ENCODE measurements around the gene SYNGAP1.

The SYNGAP1 gene

GRCh38 chr6:33443025-33443424 is 23.2 kb downstream of the SYNGAP1 start:
- TF ChIP-seq EZH2phosphoT487 (IDR thresholded peaks at IDR 0.05; ENCODE audit: low read depth) = no peak
- TF ChIP-seq CTCF (IDR thresholded peaks at IDR 0.05; ENCODE audit: low read depth, low read length) = no peak
- H3K9me3 ChIP-seq (ENCODE audit: insufficient read depth, low read length) = no peaks in the 10 kb centered on the region
- H3K4me3 ChIP-seq (ENCODE audit: low read length) = no peak overlapping the region
- no peaks in the 10 kb centered on the region for H4K20me1 ChIP-seq (ENCODE audit: insufficient read depth, low read length)
- no peak overlapping the region for H3K9ac ChIP-seq (ENCODE audit: low read length)
- H3K79me2 ChIP-seq (ENCODE audit: low read length) = no peaks in the 10 kb centered on the region
- H3K4me1 ChIP-seq (ENCODE audit: low read length) = no peaks in the 10 kb centered on the region
- no peak overlapping the region for H3K4me2 ChIP-seq (ENCODE audit: low read length)
- H3K36me3 ChIP-seq (replicated peaks; ENCODE audit: low read depth, low read length) = no peaks in the 10 kb centered on the region
- H2AFZ ChIP-seq (ENCODE audit: low read depth, low read length) = no peak overlapping the region
- no peaks in the 10 kb centered on the region for H3K27me3 ChIP-seq (ENCODE audit: low read depth, low read length)
- no peak overlapping the region for H3K27ac ChIP-seq (ENCODE audit: low read length)

- H3K4me1 ChIP-seq (ENCODE audit: low read length) = no peaks in the 10 kb centered on the region
- H3K9me3 ChIP-seq (ENCODE audit: insufficient read depth, low read length) = no peaks in the 10 kb centered on the region
- H3K4me3 ChIP-seq (ENCODE audit: low read length) = no peak overlapping the region
- no peaks in the 10 kb centered on the region for H3K79me2 ChIP-seq (ENCODE audit: low read length)
- H3K27me3 ChIP-seq (ENCODE audit: low read depth, low read length) = no peaks in the 10 kb centered on the region
- H4K20me1 ChIP-seq (ENCODE audit: insufficient read depth, low read length) = no peaks in the 10 kb centered on the region
- H3K36me3 ChIP-seq (replicated peaks; ENCODE audit: low read depth, low read length) = no peaks in the 10 kb centered on the region
- TF ChIP-seq CTCF (IDR thresholded peaks at IDR 0.05; ENCODE audit: low read depth, low read length) (no peak), EZH2phosphoT487 (IDR thresholded peaks at IDR 0.05; ENCODE audit: low read depth) (no peak)
- no peak overlapping the region for H3K4me2 ChIP-seq (ENCODE audit: low read length)
- H2AFZ ChIP-seq (ENCODE audit: low read depth, low read length) = no peak overlapping the region
- H3K9ac ChIP-seq (ENCODE audit: low read length) = no peak overlapping the region
- H3K27ac ChIP-seq (ENCODE audit: low read length) = no peak overlapping the region
These were observed 24.0 kb downstream of the SYNGAP1 start for GRCh38 chr6:33443619-33444504.

- H3K9ac ChIP-seq (ENCODE audit: low read length) = no peak overlapping the region
- H3K27me3 ChIP-seq (ENCODE audit: low read depth, low read length) = no peaks in the 10 kb centered on the region
- no peak overlapping the region for H2AFZ ChIP-seq (ENCODE audit: low read depth, low read length)
- H4K20me1 ChIP-seq (ENCODE audit: insufficient read depth, low read length) = no peaks in the 10 kb centered on the region
- no peak overlapping the region for H3K4me3 ChIP-seq (ENCODE audit: low read length)
- no peaks in the 10 kb centered on the region for H3K79me2 ChIP-seq (ENCODE audit: low read length)
- H3K4me2 ChIP-seq (ENCODE audit: low read length) = no peak overlapping the region
- no peaks in the 10 kb centered on the region for H3K36me3 ChIP-seq (replicated peaks; ENCODE audit: low read depth, low read length)
- H3K27ac ChIP-seq (ENCODE audit: low read length) = no peak overlapping the region
- TF ChIP-seq EZH2phosphoT487 (IDR thresholded peaks at IDR 0.05; ENCODE audit: low read depth) (no peak), CTCF (IDR thresholded peaks at IDR 0.05; ENCODE audit: low read depth, low read length) (no peak)
- H3K4me1 ChIP-seq (ENCODE audit: low read length) = no peaks in the 10 kb centered on the region
- H3K9me3 ChIP-seq (ENCODE audit: insufficient read depth, low read length) = no peaks in the 10 kb centered on the region
These were observed 25.3 kb downstream of the SYNGAP1 start for GRCh38 chr6:33445119-33445603.

GRCh38 chr6:33446356-33446755 is 26.5 kb downstream of the SYNGAP1 start:
- H3K36me3 ChIP-seq (replicated peaks; ENCODE audit: low read depth, low read length) = no peaks in the 10 kb centered on the region
- no peaks in the 10 kb centered on the region for H3K27me3 ChIP-seq (ENCODE audit: low read depth, low read length)
- H3K4me3 ChIP-seq (ENCODE audit: low read length) = no peak overlapping the region
- no peaks in the 10 kb centered on the region for H3K9me3 ChIP-seq (ENCODE audit: insufficient read depth, low read length)
- H3K79me2 ChIP-seq (ENCODE audit: low read length) = no peaks in the 10 kb centered on the region
- H4K20me1 ChIP-seq (ENCODE audit: insufficient read depth, low read length) = no peaks in the 10 kb centered on the region
- no peaks in the 10 kb centered on the region for H3K4me1 ChIP-seq (ENCODE audit: low read length)
- H3K27ac ChIP-seq (ENCODE audit: low read length) = no peak overlapping the region
- no peak overlapping the region for H3K4me2 ChIP-seq (ENCODE audit: low read length)
- no peak overlapping the region for H3K9ac ChIP-seq (ENCODE audit: low read length)
- H2AFZ ChIP-seq (ENCODE audit: low read depth, low read length) = no peak overlapping the region
- TF ChIP-seq EZH2phosphoT487 (IDR thresholded peaks at IDR 0.05; ENCODE audit: low read depth) = no peak

Measured in OCI-LY3 (cell line).